Measurements from ENCODE around the gene RAB36. TPM values are rescaled to one million over a fixed set of nuclear protein-coding genes. Genes with fewer than 3 reads are reported as not detected.

RAB36 gene
- total and polyA plus RNA-seq, 7 donors = 0.05 to 0.56 (median 0.23) TPM; not detected in 1

DNA sequence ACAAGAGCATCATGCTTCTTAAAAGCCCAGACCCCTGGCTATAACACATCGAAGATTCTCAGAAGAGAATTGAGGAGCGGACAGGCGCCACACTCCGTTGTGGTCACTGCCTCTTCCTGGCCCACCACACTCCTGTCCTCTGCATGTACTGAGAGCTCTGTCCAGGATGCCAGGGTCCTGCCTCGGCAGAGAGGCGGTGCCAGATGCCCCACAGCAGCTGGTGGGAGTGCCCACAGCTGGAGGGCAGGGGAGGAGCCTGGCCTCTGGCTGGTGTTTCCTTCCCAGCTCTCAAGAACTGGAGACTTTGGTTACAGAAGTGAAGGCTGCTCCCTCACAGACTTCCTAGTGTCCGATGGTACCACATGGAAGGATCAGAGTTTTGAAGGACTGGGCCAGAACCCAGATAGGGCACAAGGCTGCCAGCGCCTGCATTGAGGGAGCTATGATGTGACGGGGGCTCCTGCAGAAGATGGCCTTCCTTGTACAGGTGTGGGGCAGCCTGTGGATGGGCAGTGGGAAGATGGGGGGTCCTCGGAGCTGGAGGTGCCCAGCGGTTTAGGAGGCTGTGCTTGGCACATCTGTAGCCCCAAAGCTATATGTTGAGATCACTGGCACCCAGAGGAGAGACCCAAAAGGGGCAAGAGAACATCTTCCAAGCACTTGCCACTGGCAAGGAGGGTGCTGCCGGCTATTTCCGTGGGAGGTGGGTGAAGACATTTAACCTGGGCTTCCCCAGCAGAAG is 22.9 kb upstream of the RAB36 start:
- ATAC-seq (peak in 1 of 4 donors; percentile 25), DNase-seq (peak in 1 of 2 donors; percentile 31)
- H3K4me3 ChIP-seq = no peak overlapping the region
- TF ChIP-seq CTCF (IDR thresholded peaks at IDR 0.05) = no peak
- no peaks in the 10 kb centered on the region for H3K27me3 ChIP-seq (ENCODE audit: insufficient read depth in 3 of 3, low read length in 2 of 3)
- intact Hi-C loops (cut with DNase I) = no loop called here
- H3K36me3 ChIP-seq (ENCODE audit: insufficient read depth in 1 of 2, low read depth in 1 of 2) = no peaks in the 10 kb centered on the region
- no peaks in the 10 kb centered on the region for H3K4me1 ChIP-seq
- H3K27ac ChIP-seq = no peak overlapping the region
- H3K9me3 ChIP-seq = no peaks in the 10 kb centered on the region
- 46 to 61% (median 52%) methylated on average over 13 of the region's 13 CpGs for WGBS, 3 donors

- peak; percentile 2 to 49 for DNase-seq
- Histone ChIP-seq H3K27me3 (ENCODE audit: insufficient read depth in 3 of 3, low read length in 2 of 3) (no peaks in the 10 kb centered on the region), H3K9me3 (no peaks in the 10 kb centered on the region), H3K4me1 (no peaks in the 10 kb centered on the region), H3K36me3 (ENCODE audit: insufficient read depth in 1 of 2, low read depth in 1 of 2) (no peaks in the 10 kb centered on the region), H3K4me3 (no peak overlapping the region), H3K27ac (no peak overlapping the region)
- no peak for TF ChIP-seq CTCF (IDR thresholded peaks at IDR 0.05)
- no peak for ATAC-seq
- intact Hi-C loops (cut with DNase I) = no loop called here
- WGBS, 3 donors = 94 to 95% (median 94%) methylated on average over 26 of the region's 26 CpGs
Observed at GRCh38 chr22:23122992-23123803, 22.1 kb upstream of the RAB36 start.

DNA sequence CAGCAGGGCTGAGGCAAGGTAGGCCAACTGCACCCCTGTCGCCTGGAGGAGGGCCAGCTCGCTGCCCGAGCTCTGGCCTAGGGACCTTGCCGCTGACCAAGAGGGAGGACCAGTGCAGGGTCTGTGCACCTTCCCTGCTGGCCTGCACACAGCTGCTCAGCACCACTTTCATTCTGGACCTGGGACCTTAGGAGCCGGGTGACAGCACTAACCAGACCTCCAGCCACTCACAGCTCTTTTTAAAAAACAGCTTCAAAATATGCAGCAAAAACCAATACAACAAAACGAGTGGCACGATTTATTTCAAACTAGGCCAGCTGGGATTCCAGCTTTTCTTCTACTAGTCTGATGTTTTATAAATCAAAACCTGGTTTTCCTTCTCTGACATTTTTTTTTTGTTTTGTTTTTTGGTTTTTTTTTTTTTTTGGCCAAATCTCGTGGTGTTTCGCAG is 21.4 kb upstream of the RAB36 start:
- H3K4me1 ChIP-seq = no peaks in the 10 kb centered on the region
- no peak for ATAC-seq
- 72 to 85% (median 84%) methylated on average over 9 of the region's 9 CpGs for WGBS, 3 donors
- no peaks in the 10 kb centered on the region for H3K9me3 ChIP-seq
- no peak overlapping the region for H3K4me3 ChIP-seq
- H3K27me3 ChIP-seq (ENCODE audit: insufficient read depth in 3 of 3, low read length in 2 of 3) = no peaks in the 10 kb centered on the region
- TF ChIP-seq CTCF (IDR thresholded peaks at IDR 0.05) = no peak
- intact Hi-C loops (cut with DNase I) = loop anchor here in 1 of 2 donors (1.0 kb wide), 1 partner anchor 164 kb away; no protein-coding TSS in a partner anchor
- peak in 1 of 2 donors; percentile 28 for DNase-seq
- no peaks in the 10 kb centered on the region for H3K36me3 ChIP-seq (ENCODE audit: insufficient read depth in 1 of 2, low read depth in 1 of 2)
- no peak overlapping the region for H3K27ac ChIP-seq

DNA sequence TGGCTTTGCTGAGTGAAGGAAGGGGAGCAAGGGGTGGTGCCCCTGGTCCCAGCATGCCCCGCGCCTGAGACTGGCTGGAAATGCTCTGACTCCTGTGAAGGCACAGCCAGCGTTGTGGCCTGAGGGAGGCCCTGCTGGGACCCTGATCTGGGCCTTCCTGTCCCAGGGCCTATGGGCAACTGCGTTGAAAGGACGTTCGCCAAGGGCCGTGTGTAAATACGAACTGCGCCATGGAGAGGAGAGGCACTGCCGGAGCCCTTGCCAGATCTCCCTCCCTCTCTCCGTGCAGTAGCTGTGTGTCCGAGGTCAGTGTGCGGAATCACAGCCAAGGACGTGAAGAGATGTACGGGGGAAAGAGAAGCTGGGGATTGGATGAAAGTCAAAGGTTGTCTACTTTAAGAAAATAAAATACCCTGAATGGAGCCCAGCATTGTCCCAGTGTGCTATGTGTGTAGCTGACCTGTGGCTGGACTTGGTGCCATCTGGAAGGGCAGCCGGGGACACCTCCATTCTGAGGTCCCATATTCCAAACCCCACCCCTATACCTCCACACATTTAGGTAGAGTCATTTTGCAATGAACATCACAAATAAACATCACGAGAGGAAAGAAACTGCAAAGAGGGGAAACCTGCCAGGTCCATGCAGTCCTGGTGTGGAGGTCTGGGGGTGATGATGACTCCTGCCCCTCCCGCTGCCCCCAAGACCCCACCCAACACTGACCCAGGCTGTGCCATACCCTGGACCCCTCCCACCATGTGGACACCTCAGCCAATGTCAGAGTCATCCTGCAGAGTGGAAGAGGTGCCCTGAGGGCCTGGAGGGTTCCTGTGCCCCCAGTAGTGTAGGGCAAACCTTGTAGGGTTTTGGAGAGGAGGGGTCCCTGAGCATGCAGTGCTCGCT is 20.4 kb upstream of the RAB36 start:
- Histone ChIP-seq H3K36me3 (ENCODE audit: insufficient read depth in 1 of 2, low read depth in 1 of 2) (no peaks in the 10 kb centered on the region), H3K9me3 (no peaks in the 10 kb centered on the region), H3K4me1 (no peaks in the 10 kb centered on the region), H3K27me3 (ENCODE audit: insufficient read depth in 3 of 3, low read length in 2 of 3) (no peaks in the 10 kb centered on the region), H3K4me3 (no peak overlapping the region), H3K27ac (no peak overlapping the region)
- intact Hi-C loops (cut with DNase I) = loop anchor here in 1 of 2 donors (1.0 kb wide), 1 partner anchor 165 kb away; no protein-coding TSS in a partner anchor
- 51 to 72% (median 59%) methylated on average over 19 of the region's 19 CpGs for WGBS, 3 donors
- TF ChIP-seq CTCF (IDR thresholded peaks at IDR 0.05) = no peak
- DNase-seq (peak in 1 of 2 donors; percentile 45), ATAC-seq (no peak)

Data from psoas muscle (tissue), 8 donors.